ENCODE data around the gene SELP. TPM values are rescaled to one million over a fixed set of nuclear protein-coding genes. Genes with fewer than 3 reads are reported as not detected.

The SELP gene
- total RNA-seq, 1 experiment from 2014 or later = not detected

Other genes starting within 250 kb of the SELP start
- gene CCDC181, start 202.7 kb downstream of the SELP start, total RNA-seq (2014; rRNA removed; shearing (Covaris generic)) = 0.17 TPM in 1 of 2 replicates, not detected in the other
- gene SLC19A2, start 144.2 kb downstream of the SELP start, total RNA-seq (2014; rRNA removed; shearing (Covaris generic)) = 20.3 and 23.1 TPM in 2 replicates
- not detected in 2 replicates for gene F5, start 43.6 kb downstream of the SELP start, total RNA-seq (2014; rRNA removed; shearing (Covaris generic))
- not detected in 2 replicates for gene SELL, start 81.5 kb upstream of the SELP start, total RNA-seq (2014; rRNA removed; shearing (Covaris generic))
- gene SELE, start 104.0 kb upstream of the SELP start, total RNA-seq (2014; rRNA removed; shearing (Covaris generic)) = not detected in 2 replicates
- 20.0 and 20.8 TPM in 2 replicates for gene METTL18, start 164.8 kb upstream of the SELP start, total RNA-seq (2014; rRNA removed; shearing (Covaris generic))

All from NCI-H460 (cell line).